GM18861 (cell line): Measurements from ENCODE around the gene NLGN1.

Source experiments
- ATAC-seq: cut with Tn5 transposase; IDR thresholded peaks from one replicate; pipeline ENCODE4 v1.9.1; 2021; ENCODE audit not compliant: unreplicated experiment

The NLGN1 gene

DNA sequence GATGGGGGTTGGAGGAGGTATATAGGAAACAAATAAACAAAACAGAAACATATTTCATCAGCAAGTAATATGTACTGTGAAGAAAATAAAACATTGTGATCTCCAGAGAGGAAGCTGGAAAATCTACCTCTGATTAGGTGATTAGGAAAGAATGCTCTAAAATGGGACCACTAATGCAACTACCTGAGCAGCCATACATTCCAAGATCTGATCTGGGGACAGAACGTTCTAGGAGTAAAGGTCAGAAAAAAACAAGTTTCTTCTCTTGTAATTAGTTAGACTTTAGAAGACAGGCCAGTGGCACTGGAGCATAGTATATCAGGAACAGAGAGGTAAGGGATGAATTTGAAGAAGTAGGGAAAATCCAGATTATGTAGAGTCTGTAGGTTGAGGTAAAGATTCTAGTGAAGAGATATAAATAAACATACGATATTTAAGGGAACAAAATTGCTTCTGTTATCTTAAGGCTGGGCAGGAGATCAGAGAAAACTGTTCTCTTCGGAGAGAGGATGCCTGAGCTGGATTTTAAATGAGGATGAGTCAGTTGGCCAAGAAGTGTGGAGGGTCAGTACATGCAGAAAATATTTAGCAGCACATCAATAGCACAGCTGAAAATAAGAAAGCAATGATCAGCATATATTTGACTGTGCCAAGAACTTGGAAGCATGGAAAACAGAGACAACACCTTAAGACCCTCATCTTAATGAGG, 429.5 kb downstream of the NLGN1 start:
- ATAC-seq: no peak

DNA sequence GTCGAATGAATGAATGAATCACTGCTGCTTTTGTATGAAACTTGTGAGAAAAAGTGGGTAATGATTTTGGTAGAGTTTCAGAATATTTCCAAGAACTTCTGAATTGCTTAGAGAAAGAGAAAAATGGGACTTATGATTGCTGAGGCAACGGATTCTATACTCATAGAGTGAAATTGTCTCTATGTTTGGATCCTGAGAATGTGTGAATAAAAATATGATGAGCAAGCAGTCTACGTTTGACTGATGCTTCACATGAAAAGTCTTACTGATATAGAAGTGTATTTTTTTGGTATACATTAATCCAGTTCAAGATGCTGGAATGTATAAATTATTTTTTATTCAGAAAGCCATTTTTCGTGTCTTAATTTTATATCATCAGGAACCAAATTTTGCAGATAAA, 441.1 kb downstream of the NLGN1 start:
- ATAC-seq: no peak

DNA sequence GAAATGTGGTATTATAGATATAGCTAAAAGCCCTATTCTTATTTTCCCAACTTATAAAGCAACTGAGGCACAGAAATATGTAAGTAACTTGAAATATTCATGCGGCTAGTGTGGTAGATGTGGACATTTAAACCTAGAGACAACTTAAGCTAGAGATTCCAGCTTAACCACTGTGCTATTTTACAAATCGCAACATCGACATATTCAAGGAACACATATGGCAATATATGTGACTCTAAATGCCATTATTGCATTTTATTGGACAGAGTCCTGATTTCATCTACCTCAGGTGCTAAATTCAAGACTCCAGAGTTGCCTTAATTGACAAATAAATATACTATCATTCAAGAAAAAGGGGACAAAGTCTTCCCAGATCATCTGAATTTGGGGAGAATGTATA, 442.3 kb downstream of the NLGN1 start:
- ATAC-seq: no peak

- no peak for ATAC-seq
Observed at GRCh38 chr3:173841334-173841733, 443.8 kb downstream of the NLGN1 start.

GRCh38 chr3:173843060-173843459, 445.5 kb downstream of the NLGN1 start:
- no peak for ATAC-seq

DNA sequence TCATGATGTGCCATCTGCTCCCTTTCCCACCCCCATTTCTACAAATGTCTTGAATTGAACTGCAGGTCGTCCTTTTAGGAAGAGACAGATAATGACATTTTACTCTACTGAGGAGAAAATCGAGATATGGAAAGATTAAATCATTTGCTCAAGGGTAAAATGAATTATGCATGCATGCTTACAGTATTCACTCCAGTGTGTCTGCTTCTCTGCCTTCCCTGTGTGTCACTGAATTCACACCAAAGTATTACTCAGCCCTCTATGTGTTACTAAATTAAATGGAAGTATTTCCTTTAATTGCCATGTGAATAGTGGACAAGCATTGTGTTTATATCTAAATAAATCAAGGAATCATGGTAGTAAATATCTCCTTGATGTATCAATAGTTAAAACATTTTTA, 449.0 kb downstream of the NLGN1 start:
- no peak for ATAC-seq

DNA sequence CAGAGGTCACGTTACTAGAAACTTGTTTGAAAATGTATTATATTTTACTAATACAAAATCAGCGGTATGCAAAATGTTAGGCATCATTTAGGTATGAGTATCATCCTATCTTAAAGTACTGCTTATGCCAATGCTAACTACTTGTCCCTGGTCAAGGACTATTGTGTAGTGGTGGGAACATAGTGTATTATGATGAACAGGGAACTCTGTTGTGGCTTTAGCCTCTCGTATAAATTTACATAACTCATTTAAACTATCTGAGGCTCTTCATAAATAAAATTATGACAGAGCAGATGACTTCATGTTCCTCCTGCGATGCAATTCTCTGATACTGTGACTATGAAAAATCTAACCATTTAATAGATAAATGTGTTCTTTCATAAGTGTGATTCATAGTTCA, 451.9 kb downstream of the NLGN1 start:
- ATAC-seq: no peak

GRCh38 chr3:173857154-173857553, 459.6 kb downstream of the NLGN1 start:
- no peak for ATAC-seq

GRCh38 chr3:173862701-173863100, 465.2 kb downstream of the NLGN1 start:
- no peak for ATAC-seq

DNA sequence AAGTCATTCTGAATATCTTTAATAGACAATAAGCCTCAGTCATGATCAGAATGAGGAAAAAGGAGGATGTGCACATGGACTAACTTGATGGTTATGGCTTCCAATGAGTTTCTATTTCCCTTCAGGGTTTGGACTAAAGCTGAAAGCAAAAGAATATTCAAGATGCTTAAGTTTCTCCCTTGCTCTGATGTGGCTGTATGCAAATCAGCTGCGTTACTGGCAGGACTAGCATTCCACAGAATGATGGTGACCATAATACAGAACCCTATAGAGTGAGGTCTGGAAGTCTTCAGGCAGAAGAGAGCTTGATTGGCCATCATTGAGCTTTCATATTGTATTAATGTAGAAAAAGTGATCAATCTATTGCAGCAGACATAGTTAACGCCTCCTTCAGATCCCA, 466.0 kb downstream of the NLGN1 start:
- no peak for ATAC-seq

GRCh38 chr3:173865900-173866498, 468.5 kb downstream of the NLGN1 start:
- no peak for ATAC-seq

- no peak for ATAC-seq
Observed at GRCh38 chr3:173869766-173870165, 472.2 kb downstream of the NLGN1 start.

- no peak for ATAC-seq
Observed at GRCh38 chr3:173870976-173871375, 473.4 kb downstream of the NLGN1 start.

DNA sequence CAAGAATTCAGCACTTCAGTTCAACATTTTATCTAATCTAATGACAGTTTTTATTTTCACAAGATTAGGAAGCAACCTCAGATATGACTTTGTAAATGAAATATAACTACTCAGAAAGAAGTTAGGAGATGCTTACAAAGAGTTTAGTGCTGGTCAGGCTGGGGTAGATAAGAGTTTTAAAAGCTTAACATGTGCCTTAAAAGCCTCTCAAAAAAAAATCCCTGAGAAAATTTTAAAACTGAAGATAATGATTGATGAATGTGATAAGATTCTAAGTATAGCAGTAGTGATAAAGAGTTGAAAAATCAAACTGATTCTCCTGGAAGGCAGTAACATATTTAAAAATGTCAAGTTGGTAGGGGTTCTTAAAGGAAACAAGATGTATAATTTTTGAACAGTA, 478.2 kb downstream of the NLGN1 start:
- ATAC-seq: no peak

GRCh38 chr3:173876476-173876875, 478.9 kb downstream of the NLGN1 start:
- no peak for ATAC-seq

- no peak for ATAC-seq
Observed at GRCh38 chr3:173887888-173888287, 490.3 kb downstream of the NLGN1 start.

DNA sequence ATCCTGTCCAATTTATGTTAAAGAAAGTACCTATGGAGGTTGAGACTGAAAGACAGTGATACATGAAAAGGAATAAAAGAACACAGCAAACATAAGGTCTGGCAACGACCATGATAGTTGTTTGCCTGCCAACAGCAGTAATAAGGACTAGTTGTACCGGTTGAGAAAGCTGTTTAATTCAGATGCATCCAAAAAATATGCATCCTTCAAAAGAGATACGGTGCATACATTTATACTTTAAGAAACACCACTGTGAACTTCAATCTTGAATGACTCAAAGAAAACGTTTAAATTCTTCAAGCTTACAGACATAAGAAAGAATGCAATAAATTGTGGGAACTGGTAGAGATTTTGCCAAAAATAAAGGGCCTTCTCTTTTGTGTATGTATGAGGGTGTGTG, 492.1 kb downstream of the NLGN1 start:
- ATAC-seq: no peak

- no peak for ATAC-seq
Observed at GRCh38 chr3:173890091-173890490, 492.5 kb downstream of the NLGN1 start.

DNA sequence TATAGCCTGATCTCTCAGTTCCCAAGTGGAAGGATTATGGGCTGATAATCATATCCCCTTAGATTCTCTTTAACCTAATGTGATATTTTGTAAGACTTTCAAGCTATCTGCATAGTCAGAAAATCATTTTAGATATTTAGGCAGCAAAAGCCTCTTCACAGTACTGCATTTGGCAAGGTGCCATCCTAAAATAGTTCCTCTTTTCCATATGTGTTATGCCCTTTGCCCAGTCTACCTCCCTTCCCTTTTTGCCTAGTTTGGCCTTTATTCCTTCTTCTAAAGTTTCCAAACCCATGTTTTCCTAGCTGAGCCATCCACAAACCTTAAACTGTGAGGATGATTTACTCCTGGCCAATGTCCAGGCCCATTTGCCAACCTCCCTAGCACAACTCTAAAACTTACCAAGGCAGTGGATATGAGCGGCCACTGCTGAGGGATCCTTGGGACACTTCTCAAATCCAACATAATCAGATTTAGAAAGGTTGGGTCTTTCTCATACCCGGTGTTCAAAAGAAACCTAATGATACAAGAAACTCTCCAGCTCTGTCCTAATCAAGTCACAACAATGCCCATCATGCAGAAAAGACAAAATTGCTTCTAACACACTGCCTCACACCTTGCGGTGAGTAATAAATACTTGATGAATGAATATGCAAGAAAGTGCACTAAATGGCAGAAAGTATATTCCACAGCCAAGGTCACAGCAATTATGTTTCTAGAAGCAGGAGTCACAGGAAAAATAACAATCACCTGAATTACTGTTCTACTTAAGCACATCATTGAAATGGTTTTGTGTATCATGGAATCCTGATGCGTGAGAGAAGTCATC, 493.9 kb downstream of the NLGN1 start:
- ATAC-seq: no peak

GRCh38 chr3:173892547-173892946, 495.0 kb downstream of the NLGN1 start:
- ATAC-seq: no peak

DNA sequence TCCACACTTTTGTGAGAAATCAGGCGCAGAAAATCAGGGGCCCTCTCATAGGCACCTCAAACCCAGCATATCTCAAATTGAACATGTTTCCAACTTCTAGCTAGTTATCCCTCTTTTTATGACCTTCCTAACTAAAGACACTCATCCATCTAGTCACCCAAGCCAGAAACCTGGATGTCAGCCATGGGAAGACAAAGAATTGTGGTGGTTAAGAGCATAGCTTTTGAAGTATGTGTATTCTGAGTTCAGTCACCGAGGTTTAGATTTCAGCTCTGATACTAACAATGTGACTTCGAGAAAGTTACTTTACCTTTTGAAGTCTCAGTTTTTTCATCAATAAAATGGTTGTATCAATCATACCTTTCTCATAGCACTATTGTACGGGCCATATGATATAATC, 495.5 kb downstream of the NLGN1 start:
- ATAC-seq: no peak

DNA sequence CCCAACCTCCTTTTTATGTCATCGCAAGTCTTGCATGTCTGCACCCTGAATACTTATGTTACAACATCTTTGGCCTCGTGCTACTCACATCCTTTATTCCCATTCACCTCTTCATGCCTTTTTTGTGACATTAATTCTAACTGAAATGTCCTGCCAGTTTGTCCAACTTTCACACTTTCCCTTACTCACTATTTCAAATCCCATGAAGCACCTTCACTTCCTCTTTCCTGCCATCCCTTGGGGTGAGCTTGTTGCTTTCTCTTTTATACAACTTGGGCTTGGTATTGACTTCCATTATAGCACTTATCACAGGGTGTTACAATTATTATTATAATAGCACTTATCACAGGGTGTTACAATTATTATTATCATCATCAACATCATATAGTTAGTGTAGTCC, 496.3 kb downstream of the NLGN1 start:
- ATAC-seq: no peak
